Mucosa of rectum (tissue), 2 donors: ENCODE results near the gene HTT.

ENCODE experiments used
- H3K27ac ChIP-seq, 2 donors: one replicate each; pipeline ENCODE4 v1.7.0; 2013; ENCODE audit warnings: inconsistent platforms in 2 of 2, low read depth in 2 of 2, low read length in 2 of 2
- H3K27me3 ChIP-seq, 2 donors: one replicate each; pipeline ENCODE4 v1.7.0; 2013; ENCODE audit warnings: low read length in 2 of 2; ENCODE audit not compliant: control insufficient read depth in 2 of 2, insufficient read depth in 2 of 2
- H3K36me3 ChIP-seq, 2 donors: one replicate each; pipeline ENCODE4 v1.7.0; 2013; ENCODE audit warnings: low read length in 2 of 2; ENCODE audit not compliant: control insufficient read depth in 2 of 2, insufficient read depth in 2 of 2
- H3K4me1 ChIP-seq, 2 donors: one replicate each; pipeline ENCODE4 v1.7.0; 2013; ENCODE audit warnings: low read length in 2 of 2, mild to moderate bottlenecking in 1 of 2; ENCODE audit not compliant: control insufficient read depth in 2 of 2, insufficient read depth in 2 of 2
- H3K4me3 ChIP-seq, 2 donors: one replicate each; pipeline ENCODE4 v1.7.0; 2013; ENCODE audit warnings: low read length in 2 of 2
- H3K9ac ChIP-seq, 2 donors: one replicate each; pipeline ENCODE4 v1.7.0; 2013; ENCODE audit warnings: low read length in 2 of 2, low read depth in 1 of 2, mild to moderate bottlenecking in 1 of 2
- H3K9me3 ChIP-seq, 2 donors: one replicate each; pipeline ENCODE4 v1.7.0; 2013; ENCODE audit warnings: low read length in 2 of 2; ENCODE audit not compliant: control insufficient read depth in 2 of 2
- donor health status: healthy.
- donor health status: Normal muscosa, but diverticular disease.

Gene HTT

DNA sequence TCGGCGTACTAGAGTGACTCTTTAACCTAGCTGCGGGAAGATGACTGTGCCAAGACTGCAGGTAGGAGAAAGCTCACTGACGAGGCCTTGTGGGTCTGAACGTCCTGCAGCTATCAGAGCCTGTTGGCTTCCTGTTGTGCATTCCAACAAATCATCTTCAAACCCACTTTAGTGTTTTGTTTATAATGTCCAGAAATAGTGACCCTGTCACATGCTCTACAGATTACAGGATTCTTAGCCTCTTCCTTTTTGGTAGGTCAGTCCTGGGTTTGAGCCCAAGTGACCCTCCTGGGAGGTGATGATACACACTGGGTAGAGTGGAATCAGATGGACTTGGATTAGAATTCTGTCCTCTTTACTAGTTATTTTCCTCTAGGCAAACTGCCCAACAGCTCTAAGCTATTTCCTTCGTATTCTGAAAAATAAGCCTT, 33.2 kb downstream of the HTT start:
- Histone ChIP-seq H3K4me3 (no peak overlapping the region), H3K36me3 (peaks cover 30 to 41% of the 10 kb centered on the region in 2 donors), H3K9ac (no peak overlapping the region), H3K9me3 (no peaks in the 10 kb centered on the region), H3K27me3 (no peaks in the 10 kb centered on the region), H3K27ac (peak overlapping the region in 1 of 2 donors; percentile 10), H3K4me1 (no peaks in the 10 kb centered on the region)

DNA sequence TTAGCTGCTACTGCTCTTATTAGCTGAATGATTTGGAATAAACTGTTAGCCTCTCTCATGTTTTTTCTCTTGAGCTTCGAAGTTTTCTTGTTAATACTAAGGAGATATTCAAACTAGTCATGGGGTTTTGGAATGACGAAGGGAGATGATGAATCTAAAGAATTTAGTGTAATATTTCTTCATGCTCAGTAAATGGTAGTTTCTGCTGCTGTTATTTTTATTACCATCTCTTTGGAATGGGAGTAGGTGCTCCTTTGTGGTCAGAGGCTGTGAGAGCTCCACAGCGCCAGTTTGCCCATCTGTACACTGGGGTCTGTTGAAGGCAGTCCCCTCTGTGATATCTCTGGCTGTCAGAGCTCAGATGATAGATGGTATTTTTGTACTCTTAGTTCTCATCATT, 33.7 kb downstream of the HTT start:
- Histone ChIP-seq H3K9ac (no peak overlapping the region), H3K36me3 (peaks cover 32 to 45% of the 10 kb centered on the region in 2 donors), H3K9me3 (no peaks in the 10 kb centered on the region), H3K27ac (peak overlapping the region in 1 of 2 donors; percentile 10), H3K4me3 (no peak overlapping the region), H3K27me3 (no peaks in the 10 kb centered on the region), H3K4me1 (no peaks in the 10 kb centered on the region)

DNA sequence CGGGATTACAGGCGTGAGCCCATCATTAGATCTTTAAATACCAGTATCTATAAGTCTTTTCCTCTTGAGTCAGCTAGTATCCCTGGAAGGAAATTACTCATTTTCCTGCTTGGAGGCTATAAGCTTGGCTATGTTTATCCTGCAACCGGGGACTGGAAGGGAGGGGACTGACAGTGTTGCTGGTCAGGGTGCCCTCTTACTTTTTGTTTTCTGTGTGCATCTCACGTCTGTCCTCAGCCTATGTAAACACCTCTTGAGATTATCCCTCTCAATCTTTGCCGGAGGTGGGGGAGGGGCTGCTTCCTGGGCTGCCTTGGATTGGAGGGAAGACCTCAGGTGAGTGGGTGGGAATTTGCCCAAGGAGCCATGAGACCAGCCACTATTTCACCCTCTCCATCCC, 37.0 kb downstream of the HTT start:
- no peak overlapping the region for H3K9ac ChIP-seq
- H3K4me1 ChIP-seq = no peaks in the 10 kb centered on the region
- no peaks in the 10 kb centered on the region for H3K27me3 ChIP-seq
- H3K9me3 ChIP-seq = no peaks in the 10 kb centered on the region
- H3K36me3 ChIP-seq = peaks cover 47 to 64% of the 10 kb centered on the region in 2 donors
- peak overlapping the region in 1 of 2 donors; percentile 21 for H3K27ac ChIP-seq
- H3K4me3 ChIP-seq = no peak overlapping the region

DNA sequence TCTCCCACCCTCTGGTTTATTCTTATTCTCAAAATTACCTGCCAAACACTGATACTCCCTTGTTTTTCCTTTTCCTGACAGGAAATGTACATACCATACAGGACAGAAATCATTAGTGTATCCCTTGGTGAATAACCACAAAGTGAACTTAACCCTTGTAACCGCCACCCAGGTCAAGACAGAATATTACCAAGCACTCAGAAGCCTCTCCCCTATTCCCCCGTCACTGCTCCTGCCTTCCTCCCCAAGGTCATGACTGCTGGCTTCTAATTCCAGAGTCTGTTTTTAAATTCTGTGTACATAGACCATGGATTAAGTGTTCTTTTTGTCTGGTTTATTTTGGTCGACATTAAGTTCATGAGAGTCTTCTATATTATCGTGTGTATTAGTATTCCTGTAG, 37.7 kb downstream of the HTT start:
- Histone ChIP-seq H3K9me3 (no peaks in the 10 kb centered on the region), H3K4me1 (no peaks in the 10 kb centered on the region), H3K9ac (no peak overlapping the region), H3K27ac (peak overlapping the region in 1 of 2 donors; percentile 21), H3K36me3 (peaks cover 53 to 68% of the 10 kb centered on the region in 2 donors), H3K4me3 (no peak overlapping the region), H3K27me3 (no peaks in the 10 kb centered on the region)

DNA sequence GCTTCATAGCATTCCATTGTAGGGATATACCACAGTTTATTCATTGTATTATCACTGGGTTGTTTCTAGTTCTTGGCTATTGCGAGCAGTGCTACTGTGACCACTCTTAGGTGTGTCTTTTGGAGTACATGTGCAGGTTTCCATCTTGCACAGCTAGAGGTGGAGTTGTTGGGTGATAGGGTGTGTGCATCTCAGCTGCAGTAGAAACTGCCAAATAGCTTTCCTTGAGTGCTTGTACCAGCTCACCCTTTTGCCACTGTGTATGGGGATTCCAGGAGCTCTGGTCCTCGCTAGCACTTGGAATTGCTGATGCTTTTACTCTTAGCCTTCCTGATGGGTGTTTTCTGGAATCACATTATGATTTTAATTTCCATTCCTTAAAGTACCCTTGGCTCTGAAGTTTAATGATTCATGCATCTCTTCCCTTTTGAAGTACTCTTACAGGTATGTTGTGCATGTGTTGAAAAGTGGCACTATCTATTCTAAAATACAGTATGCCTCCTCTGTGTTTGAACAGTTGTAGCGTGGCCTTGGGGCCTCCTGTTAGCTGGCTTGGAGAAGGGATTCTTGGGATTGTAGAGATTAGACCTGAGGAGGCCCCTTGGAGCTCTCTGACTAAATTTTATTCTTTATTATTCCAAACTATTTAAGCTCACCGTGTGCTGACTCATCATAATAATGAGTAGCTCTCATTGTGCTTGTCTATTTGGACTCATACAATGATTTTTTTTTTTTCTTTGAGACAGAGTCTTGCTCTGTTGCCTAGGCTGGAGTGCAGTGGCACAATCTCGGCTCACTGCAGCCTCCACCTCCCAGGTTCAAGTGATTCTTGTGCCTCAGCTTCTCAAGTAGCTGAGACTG, 38.4 kb downstream of the HTT start:
- Histone ChIP-seq H3K27me3 (no peaks in the 10 kb centered on the region), H3K27ac (peak overlapping the region in 1 of 2 donors; percentile 2), H3K4me1 (no peaks in the 10 kb centered on the region)

DNA sequence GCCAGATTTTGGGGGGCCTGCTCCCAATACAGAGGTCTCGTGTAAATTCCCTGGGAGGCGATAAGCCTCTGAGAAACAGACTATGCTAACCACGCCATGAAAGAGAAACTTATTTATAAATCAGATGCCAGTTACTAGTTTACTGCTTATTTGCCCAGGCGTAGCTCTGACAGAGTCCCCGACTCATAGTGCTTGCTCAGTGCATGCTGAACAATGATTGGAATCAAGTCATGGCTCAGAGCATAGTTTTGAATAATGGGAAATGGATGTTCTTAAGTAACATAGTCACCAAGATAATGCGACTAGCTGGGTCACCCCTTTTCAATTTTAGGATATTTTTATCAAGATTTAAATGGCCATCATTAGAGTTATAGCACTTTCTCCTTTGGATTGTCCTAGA, 39.9 kb downstream of the HTT start:
- H3K27me3 ChIP-seq = no peaks in the 10 kb centered on the region
- H3K27ac ChIP-seq = no peak overlapping the region
- H3K36me3 ChIP-seq = peaks cover 48 to 71% of the 10 kb centered on the region in 2 donors
- H3K4me1 ChIP-seq = no peaks in the 10 kb centered on the region
- no peaks in the 10 kb centered on the region for H3K9me3 ChIP-seq
- no peak overlapping the region for H3K9ac ChIP-seq
- H3K4me3 ChIP-seq = no peak overlapping the region

More for the DNA sequence above, 38.4 kb downstream of the HTT start:
- peaks cover 50 to 66% of the 10 kb centered on the region in 2 donors for H3K36me3 ChIP-seq
- no peak overlapping the region for H3K9ac ChIP-seq
- no peaks in the 10 kb centered on the region for H3K9me3 ChIP-seq
- no peak overlapping the region for H3K4me3 ChIP-seq

DNA sequence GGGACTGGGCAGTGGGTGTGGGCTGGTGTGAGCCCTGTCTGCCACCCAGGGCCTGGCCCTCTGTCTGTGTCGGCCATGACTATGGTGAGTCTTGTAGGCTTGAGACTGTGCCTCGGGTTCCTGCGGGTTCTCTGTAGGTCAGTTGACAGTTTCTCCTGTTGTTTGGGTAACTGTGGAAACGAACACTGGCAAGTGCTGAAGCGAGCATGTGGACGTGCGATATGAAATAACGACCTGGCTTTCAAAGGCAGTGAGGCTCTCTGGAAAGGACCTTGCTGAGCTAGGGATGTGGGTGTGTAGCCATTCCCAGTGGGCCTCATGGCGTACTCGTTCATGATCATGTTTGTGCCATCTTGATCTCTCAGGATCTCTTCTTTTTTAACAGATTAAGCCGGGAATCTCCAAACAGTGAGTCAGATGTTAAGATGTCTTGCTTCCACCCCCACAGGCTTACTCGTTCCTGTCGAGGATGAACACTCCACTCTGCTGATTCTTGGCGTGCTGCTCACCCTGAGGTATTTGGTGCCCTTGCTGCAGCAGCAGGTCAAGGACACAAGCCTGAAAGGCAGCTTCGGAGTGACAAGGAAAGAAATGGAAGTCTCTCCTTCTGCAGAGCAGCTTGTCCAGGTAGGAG, 41.3 kb downstream of the HTT start:
- no peak overlapping the region for H3K4me3 ChIP-seq
- H3K27me3 ChIP-seq = no peaks in the 10 kb centered on the region
- H3K36me3 ChIP-seq = peaks cover 48 to 75% of the 10 kb centered on the region in 2 donors
- no peak overlapping the region for H3K9ac ChIP-seq
- H3K27ac ChIP-seq = no peak overlapping the region
- H3K9me3 ChIP-seq = no peaks in the 10 kb centered on the region
- no peaks in the 10 kb centered on the region for H3K4me1 ChIP-seq

DNA sequence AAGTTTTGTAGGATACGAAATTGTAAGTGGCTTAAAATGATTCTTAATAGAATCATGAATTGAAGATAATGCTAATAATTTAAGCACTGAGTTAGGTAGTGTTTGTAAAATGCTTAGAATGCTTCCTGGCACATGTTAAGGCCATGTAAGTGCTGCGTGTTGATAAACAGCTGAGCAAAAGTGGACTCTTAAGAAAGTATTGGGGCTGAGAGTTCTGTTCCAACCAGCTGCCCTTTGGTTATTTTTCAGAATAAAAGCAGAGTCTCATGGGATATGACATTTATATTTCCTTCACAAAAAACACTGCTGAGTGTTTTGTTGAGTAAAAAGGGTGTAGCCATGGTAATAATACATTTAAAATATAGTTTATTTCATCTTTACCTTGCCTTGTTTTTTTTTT, 42.5 kb downstream of the HTT start:
- Histone ChIP-seq H3K27me3 (no peaks in the 10 kb centered on the region), H3K9ac (no peak overlapping the region), H3K36me3 (peaks cover 57 to 79% of the 10 kb centered on the region in 2 donors), H3K4me3 (no peak overlapping the region), H3K4me1 (peaks cover under 1 to 1% of the 10 kb centered on the region in 2 donors), H3K9me3 (no peaks in the 10 kb centered on the region), H3K27ac (no peak overlapping the region)

DNA sequence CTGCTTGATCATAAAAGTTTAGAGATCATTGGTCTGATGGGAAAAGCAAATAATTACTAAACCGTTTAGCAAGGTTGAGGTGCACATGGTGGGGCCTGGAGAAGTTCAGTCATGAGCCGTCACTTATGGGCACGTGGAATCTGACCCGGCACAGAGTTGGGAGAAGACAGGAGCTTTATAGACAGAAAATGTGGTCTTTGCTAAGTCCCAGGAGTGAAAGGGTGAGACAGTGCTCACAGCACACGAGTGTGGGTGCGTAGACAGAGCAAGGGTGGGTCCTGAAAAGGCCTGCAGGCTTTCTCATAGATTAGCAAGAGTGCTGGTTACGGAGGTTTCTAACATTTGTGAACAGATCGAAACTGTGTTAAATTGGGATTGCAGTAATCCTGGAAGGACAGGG, 43.8 kb downstream of the HTT start:
- Histone ChIP-seq H3K27me3 (no peaks in the 10 kb centered on the region), H3K27ac (no peak overlapping the region), H3K4me1 (peaks cover 2 to 3% of the 10 kb centered on the region in 2 donors), H3K4me3 (no peak overlapping the region), H3K9ac (no peak overlapping the region), H3K36me3 (peaks cover 53 to 71% of the 10 kb centered on the region in 2 donors), H3K9me3 (no peaks in the 10 kb centered on the region)

DNA sequence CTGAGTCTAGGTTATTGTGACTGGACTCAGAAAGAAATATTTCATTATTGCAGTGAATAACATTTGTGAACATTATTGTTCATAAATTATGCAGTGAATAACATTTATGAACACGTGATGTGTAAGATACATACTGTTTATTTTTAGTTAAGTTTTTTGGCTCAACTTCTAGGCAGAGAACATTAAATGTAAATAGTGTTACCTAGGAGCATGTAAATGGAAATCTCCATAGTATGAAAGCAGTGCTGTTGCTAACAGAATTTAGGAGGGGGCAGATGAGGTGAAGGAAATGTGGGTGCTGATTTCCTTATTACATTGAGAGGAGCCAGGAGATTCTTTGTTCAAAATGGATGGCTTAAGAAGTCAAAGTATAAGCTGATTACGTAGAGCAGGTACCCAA, 45.0 kb downstream of the HTT start:
- Histone ChIP-seq H3K27me3 (no peaks in the 10 kb centered on the region), H3K36me3 (peaks cover 53 to 66% of the 10 kb centered on the region in 2 donors), H3K4me3 (no peak overlapping the region), H3K4me1 (peaks cover 2 to 3% of the 10 kb centered on the region in 2 donors), H3K27ac (no peak overlapping the region), H3K9ac (no peak overlapping the region), H3K9me3 (no peaks in the 10 kb centered on the region)
